Smooth muscle cell (in vitro differentiated cells): ENCODE results near the gene SARNP. TPM values are rescaled to one million over a fixed set of nuclear protein-coding genes. Genes with fewer than 3 reads are reported as not detected.
A peak's percentile ranks its signal among the peaks of the same experiment; 100 is the strongest.

Source experiments
- DNase-seq: peaks from one replicate; lab custom pipeline; 2025; ENCODE audit not compliant: unreplicated experiment; lab: John Stamatoyannopoulos, UW
- H2AFZ ChIP-seq: fragments of 200-600 bp; sonication (generic); 2 replicates; pipeline ENCODE4 v1.6.0; 2016; ENCODE audit warnings: antibody characterized with exemption, low read depth, mild to moderate bottlenecking
- H3F3A ChIP-seq: fragments of 200-600 bp; sonication (generic); 2 replicates; pipeline ENCODE4 v1.6.0; 2017; ENCODE audit warnings: antibody characterized with exemption, low read depth
- H3K27ac ChIP-seq: fragments of 200-600 bp; sonication (generic); 2 replicates; pipeline ENCODE4 v1.5.1; 2016; ENCODE audit warnings: low read depth, mild to moderate bottlenecking
- H3K27me3 ChIP-seq: fragments of 200-600 bp; sonication (generic); 2 replicates; pipeline ENCODE4 v1.6.1; 2016; ENCODE audit warnings: low read depth, mild to moderate bottlenecking
- H3K36me3 ChIP-seq: fragments of 200-600 bp; sonication (generic); 2 replicates; pipeline ENCODE4 v1.5.1; 2016; ENCODE audit warnings: low read depth
- H3K4me1 ChIP-seq: fragments of 200-600 bp; sonication (generic); 2 replicates; pipeline ENCODE4 v1.5.1; 2016; ENCODE audit warnings: low read depth
- H3K4me2 ChIP-seq: fragments of 200-600 bp; sonication (generic); 2 replicates; pipeline ENCODE4 v1.6.0; 2016; ENCODE audit warnings: mild to moderate bottlenecking
- H3K4me3 ChIP-seq: fragments of 200-600 bp; sonication (generic); 2 replicates; pipeline ENCODE4 v1.5.1; 2016; ENCODE audit warnings: mild to moderate bottlenecking
- H3K79me2 ChIP-seq: fragments of 200-600 bp; sonication (generic); 2 replicates; pipeline ENCODE4 v1.6.0; 2016; ENCODE audit warnings: low read depth, mild to moderate bottlenecking
- H3K9ac ChIP-seq: fragments of 200-600 bp; sonication (generic); 2 replicates; pipeline ENCODE4 v1.6.0; 2016; ENCODE audit warnings: low read depth
- H3K9me3 ChIP-seq: fragments of 200-600 bp; sonication (generic); replicated peaks from 2 replicates; pipeline ENCODE4 v1.5.1; 2016; ENCODE audit warnings: low read depth
- H4K20me1 ChIP-seq: fragments of 200-600 bp; sonication (generic); 2 replicates; pipeline ENCODE4 v1.6.0; 2016; ENCODE audit warnings: low read depth
- CTCF ChIP-seq: fragments of 200-600 bp; sonication (generic); IDR thresholded peaks from 2 replicates; pipeline ENCODE4 v1.5.1; 2017; ENCODE audit warnings: borderline replicate concordance, mild to moderate bottlenecking, antibody characterized with exemption; ENCODE audit not compliant: insufficient read depth, poor library complexity, severe bottlenecking
- WGBS: methylation state at CpG from one replicate; pipeline ENCODE4 v1.1.7; 2016; ENCODE audit warnings: low lambda C conversion rate; 5-methylcytosine and 5-hydroxymethylcytosine counted together
- polyA plus RNA-seq: library from polyadenylated mRNA; unstranded; fragments of >200 nt; fragmentation: Nextera tagmentation; extraction: Ambion mirVana; gene quantifications from 2 replicates; pipeline ENCODE4 v1.2.1, GENCODE V29; 2016
- total RNA-seq: library from RNA; depleted of rRNA; stranded (reverse); fragments of >200 nt; gene quantifications from 2 replicates; pipeline ENCODE4 v1.2.3, GENCODE V29; 2014

The SARNP gene
- total and polyA plus RNA-seq, 2 experiments from 2014 or later: 128 to 169 TPM

- Histone ChIP-seq H3K9me3 (no peaks in the 10 kb centered on the region), H3K4me1 (peaks cover 19% of the 10 kb centered on the region), H3K9ac (peak overlapping the region; percentile 63), H3K79me2 (peaks cover 56% of the 10 kb centered on the region), H3K4me2 (peak overlapping the region; percentile 87), H3K4me3 (peak overlapping the region; percentile 94), H4K20me1 (peaks cover 32% of the 10 kb centered on the region), H3K27ac (peak overlapping the region; percentile 48), H3F3A (peaks cover 12% of the 10 kb centered on the region), H3K36me3 (no peaks in the 10 kb centered on the region), H3K27me3 (no peaks in the 10 kb centered on the region), H2AFZ (peak overlapping the region; percentile 72)
- WGBS: 2% methylated on average over 16 of the region's 17 CpGs
- TF ChIP-seq CTCF: no peak
- no peak for DNase-seq
These were observed 710 bp upstream of the SARNP start for GRCh38 chr12:55818140-55818728.

GRCh38 chr12:55816881-55817344 is 611 bp downstream of the SARNP start:
- Histone ChIP-seq H4K20me1 (peaks cover 46% of the 10 kb centered on the region), H3K27ac (peak overlapping the region; percentile 88), H3K4me3 (peak overlapping the region; percentile 94), H3F3A (peaks cover 12% of the 10 kb centered on the region), H3K9me3 (no peaks in the 10 kb centered on the region), H3K9ac (peak overlapping the region; percentile 95), H3K4me2 (peak overlapping the region; percentile 97), H3K79me2 (peaks cover 69% of the 10 kb centered on the region), H3K36me3 (no peaks in the 10 kb centered on the region), H3K4me1 (peaks cover 19% of the 10 kb centered on the region), H2AFZ (peak overlapping the region; percentile 96), H3K27me3 (no peaks in the 10 kb centered on the region)
- 1% methylated on average over 14 of the region's 14 CpGs for WGBS
- DNase-seq: no peak
- TF ChIP-seq CTCF: no peak

GRCh38 chr12:55815473-55815872 is 2.1 kb downstream of the SARNP start:
- Histone ChIP-seq H3K27me3 (no peaks in the 10 kb centered on the region), H3F3A (peaks cover 9% of the 10 kb centered on the region), H3K4me2 (peak overlapping the region; percentile 97), H3K4me3 (peak overlapping the region; percentile 94), H4K20me1 (peaks cover 60% of the 10 kb centered on the region), H3K79me2 (peaks cover 84% of the 10 kb centered on the region), H3K9ac (peak overlapping the region; percentile 95), H3K27ac (peak overlapping the region; percentile 88), H3K9me3 (no peaks in the 10 kb centered on the region), H3K36me3 (no peaks in the 10 kb centered on the region), H2AFZ (no peak overlapping the region), H3K4me1 (peaks cover 19% of the 10 kb centered on the region)
- WGBS: 91% methylated on average over 12 of the region's 12 CpGs
- no peak for TF ChIP-seq CTCF
- DNase-seq: no peak

GRCh38 chr12:55814257-55814656 is 3.3 kb downstream of the SARNP start:
- H3K79me2 ChIP-seq: peaks cover 93% of the 10 kb centered on the region
- TF ChIP-seq CTCF: no peak
- DNase-seq: no peak
- H3K27ac ChIP-seq: no peak overlapping the region
- no peaks in the 10 kb centered on the region for H3K27me3 ChIP-seq
- peaks cover 19% of the 10 kb centered on the region for H3K4me1 ChIP-seq
- H3K9ac ChIP-seq: no peak overlapping the region
- no peak overlapping the region for H3K4me3 ChIP-seq
- H3K36me3 ChIP-seq: no peaks in the 10 kb centered on the region
- no peaks in the 10 kb centered on the region for H3K9me3 ChIP-seq
- peaks cover 72% of the 10 kb centered on the region for H4K20me1 ChIP-seq
- H2AFZ ChIP-seq: no peak overlapping the region
- peaks cover 9% of the 10 kb centered on the region for H3F3A ChIP-seq
- H3K4me2 ChIP-seq: no peak overlapping the region
